ENCODE results near the gene CFHR5.
"Not testable (repeated sequence)": the region's sequence is repeated elsewhere in the genome, so short reads cannot be mapped to it uniquely, and the experiment has no call there.

CFHR5 gene

DNA sequence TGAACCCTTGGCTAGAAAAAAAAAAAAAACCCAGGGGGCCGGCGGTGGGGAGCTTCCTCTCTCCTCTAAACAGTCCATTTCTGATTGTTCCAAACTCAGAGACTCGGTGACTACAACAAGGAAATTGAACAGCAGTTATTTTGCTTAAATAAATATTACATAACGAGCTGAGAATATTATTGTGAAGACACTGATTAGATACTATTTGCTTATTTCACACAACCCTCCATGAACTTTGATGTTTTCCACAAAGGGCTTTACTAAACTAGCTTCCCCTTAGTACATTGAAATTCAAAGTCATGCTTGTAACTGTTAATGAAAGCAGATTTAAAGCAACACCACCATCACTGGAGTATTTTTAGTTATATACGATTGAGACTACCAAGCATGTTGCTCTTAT, at the start of gene CFHR5:
Gene CFHR5 (plus strand): TSS at position 279 of the 400 bp plus-strand sequence. CDS start 109 bp downstream, at position 388.
- no peak for DNase-seq (ENCODE audit: low read depth in 2 of 2)

DNA sequence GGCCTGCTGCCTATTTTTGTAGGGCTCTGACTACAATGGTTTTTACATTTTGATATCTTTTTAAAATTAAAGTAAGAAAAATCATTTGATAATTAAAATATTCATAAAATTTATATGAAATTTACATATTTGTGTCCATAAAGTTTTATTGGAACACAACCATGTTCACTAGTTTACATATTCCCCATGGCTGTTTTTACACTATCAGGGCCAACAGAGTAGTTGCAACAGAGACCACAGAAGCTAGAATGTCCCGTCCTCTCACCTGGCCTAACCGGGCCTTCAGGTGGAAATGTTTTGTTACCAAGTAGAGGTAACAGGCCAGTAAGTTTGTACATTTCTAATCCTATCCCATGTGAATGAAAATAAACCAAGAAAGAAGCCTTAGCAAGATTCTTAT, 44.5 kb upstream of the CFHR5 start:
- not testable (repeated sequence) for DNase-seq (ENCODE audit: low read depth in 2 of 2)

DNA sequence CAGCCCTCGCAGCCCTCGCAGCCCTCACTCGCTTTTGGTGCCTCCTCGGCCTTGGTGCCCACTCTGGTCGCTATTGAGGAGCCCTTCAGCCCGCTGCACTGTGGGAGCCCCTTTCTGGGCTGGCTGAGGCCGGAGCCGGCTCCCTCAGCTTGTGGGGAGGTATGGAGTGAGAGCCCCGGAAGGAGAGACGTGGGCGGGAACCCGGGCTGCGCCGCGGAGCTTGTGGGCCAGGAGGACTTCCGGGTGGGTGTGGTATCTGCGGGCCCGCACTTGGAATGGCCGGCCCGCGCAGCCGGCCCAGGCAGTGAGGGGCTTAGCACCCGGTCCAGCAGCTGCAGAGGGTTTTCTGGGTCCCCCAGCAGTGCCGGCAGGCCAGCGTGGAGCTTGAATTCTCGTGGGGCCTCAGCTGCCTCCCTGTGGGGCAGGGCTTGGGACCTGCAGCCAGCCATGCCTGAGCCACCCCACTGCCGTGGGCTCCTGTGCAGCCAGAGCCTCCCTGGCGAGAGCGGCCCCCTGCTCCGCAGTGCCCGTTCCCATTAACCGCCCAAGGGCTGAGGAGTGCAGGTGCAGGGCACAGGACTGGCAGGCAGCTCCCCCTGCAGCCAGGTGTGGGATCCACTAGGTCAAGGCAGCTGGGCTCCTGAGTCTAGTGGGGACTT, 43.7 kb upstream of the CFHR5 start:
- no peak for DNase-seq (ENCODE audit: low read depth in 2 of 2)

DNA sequence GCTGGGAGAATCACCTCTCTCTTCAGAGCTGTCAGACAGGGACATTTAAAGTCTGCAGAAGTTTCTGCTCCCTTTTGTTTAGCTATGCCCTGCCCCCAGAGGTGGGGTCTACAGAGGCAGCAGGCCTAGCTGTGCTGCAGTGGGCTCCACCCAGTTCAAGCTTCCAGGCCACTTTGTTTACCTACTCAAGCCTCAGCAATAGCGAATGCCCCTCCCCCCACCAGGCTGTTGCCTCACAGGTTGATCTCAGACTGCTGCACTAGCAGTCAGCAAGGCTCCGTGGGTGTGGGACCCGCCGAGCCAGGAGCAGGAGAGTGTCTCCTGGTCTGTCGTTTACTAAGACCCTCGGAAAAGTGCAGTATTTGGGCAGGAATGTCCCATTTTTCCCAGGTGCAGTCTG, 35.9 kb upstream of the CFHR5 start:
- not testable (repeated sequence) for DNase-seq (ENCODE audit: low read depth in 2 of 2)

DNA sequence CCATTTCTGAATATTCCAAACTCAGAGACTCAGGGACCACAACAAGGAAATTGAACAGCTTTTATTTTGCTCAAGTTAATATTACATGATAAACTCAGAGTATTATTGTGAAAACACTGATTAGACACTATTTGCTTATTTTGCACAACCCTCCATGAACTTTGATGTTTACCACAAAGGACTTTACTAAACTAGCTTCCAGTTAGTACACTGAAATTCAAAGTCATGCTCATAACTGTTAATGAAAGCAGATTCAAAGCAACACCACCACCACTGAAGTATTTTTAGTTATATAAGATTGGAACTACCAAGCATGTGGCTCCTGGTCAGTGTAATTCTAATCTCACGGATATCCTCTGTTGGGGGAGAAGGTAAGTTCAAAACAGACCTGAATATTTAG, 33.8 kb upstream of the CFHR5 start, which contains the start of gene CFHR2:
Gene CFHR2 (plus strand): TSS at position 171 of the 400 bp plus-strand sequence. CDS start 143 bp downstream, at position 314.
- DNase-seq (ENCODE audit: low read depth in 2 of 2): not testable (repeated sequence)

GRCh38 chr1:196951711-196952394, 25.5 kb upstream of the CFHR5 start:
- DNase-seq (ENCODE audit: low read depth in 2 of 2): no peak

- no peak for DNase-seq (ENCODE audit: low read depth in 2 of 2)
Measured at GRCh38 chr1:196954778-196955177, 22.6 kb upstream of the CFHR5 start.

GRCh38 chr1:196955926-196956325, 21.4 kb upstream of the CFHR5 start:
- no peak for DNase-seq (ENCODE audit: low read depth in 2 of 2)

DNA sequence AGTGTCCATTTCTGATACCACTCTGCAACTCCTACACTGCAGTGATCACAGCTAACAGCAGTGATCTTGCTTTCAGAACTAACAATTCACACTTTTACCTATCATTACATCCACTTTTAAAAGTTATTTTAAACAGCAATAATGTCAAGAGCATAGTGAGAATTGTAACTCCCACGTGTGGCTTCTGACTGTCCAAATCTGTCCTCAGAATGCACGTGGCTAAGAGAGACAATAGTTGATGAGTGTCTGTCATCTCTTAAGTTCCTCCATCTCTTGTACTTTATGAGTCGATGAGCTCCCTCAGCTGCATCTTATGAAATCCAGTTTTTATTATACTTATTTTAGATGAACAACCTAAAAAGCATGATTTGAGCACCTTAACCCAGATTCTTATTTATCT, 16.5 kb upstream of the CFHR5 start:
- DNase-seq (ENCODE audit: low read depth in 2 of 2): no peak

GRCh38 chr1:196970182-196970581, 7.2 kb upstream of the CFHR5 start:
- no peak for DNase-seq (ENCODE audit: low read depth in 2 of 2)

DNA sequence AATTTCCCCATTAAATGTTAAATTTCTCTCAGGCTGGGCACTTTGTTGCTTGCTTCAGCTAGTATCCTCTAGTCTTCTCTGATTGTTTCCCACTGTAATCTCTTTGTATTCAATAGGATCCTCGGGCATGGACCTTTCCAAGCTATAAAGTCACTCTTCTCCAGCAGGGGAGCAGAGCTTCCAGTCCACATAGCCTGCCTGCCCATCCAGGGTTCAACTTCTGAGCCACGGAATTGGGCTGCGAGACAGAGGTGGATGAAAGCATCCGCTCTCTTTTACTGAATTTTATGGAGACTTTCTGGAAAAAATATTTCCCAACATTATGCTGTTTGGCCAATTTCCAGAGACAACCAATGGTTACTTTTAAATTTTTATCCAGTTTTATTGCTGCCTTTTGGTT, 1.1 kb upstream of the CFHR5 start:
- DNase-seq (ENCODE audit: low read depth in 2 of 2): no peak

DNA sequence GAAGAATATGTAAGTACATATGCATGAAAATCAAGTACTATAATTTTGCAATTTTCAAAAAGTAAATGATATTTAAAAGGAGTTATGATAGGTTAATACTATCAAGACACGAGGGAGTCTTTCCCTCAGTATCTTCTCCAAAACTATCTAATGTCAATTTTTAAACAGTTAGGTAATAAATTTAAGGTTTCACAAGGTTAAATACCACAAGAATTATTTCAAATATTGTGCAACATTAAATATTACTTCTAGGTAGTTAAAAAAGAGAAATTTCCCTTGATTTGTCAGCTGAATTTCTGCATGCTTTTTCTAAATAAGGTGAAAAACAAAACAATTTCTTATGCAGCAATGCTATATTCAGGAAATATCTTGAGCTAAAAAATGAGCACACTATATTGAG, 3.5 kb downstream of the CFHR5 start:
- no peak for DNase-seq (ENCODE audit: low read depth in 2 of 2)

GRCh38 chr1:196982247-196982646, 4.9 kb downstream of the CFHR5 start:
- DNase-seq (ENCODE audit: low read depth in 2 of 2): not testable (repeated sequence)

DNA sequence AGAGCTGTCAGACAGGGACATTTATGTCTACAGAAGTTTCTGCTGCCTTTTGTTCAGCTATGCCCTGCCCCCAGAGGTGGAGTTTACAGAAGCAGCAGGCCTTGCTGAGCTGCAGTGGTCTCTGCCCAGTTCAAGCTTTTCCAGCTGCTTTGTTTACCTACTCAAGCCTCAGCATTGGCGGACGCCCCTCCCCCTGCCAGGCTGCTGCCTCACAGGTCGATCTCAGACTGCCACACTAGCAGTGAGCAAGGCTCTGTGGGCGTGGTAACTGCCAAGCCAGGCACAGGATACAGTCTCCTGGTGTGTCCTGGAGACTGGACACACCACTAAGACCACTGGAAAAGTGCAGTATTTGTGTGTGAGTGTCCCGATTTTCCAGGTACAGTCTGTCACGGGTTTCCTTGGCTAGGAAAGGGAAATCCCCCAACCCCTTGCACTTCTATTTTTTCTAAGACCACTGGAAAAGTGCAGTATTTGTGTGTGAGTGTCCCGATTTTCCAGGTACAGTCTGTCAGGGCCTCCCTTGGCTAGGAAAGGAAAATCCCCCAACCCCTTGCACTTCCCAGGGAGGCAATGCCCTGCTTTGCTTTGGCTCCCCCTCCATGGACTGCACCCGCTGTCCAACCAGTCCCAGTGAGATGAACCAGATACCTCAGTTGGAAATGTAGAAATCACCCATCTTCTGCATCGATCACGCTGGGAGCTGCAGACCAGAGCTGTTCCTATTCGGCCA, 14.7 kb downstream of the CFHR5 start:
- not testable (repeated sequence) for DNase-seq (ENCODE audit: low read depth in 2 of 2)

- DNase-seq (ENCODE audit: low read depth in 2 of 2): no peak
Measured at GRCh38 chr1:196993916-196994315, 16.6 kb downstream of the CFHR5 start.

DNA sequence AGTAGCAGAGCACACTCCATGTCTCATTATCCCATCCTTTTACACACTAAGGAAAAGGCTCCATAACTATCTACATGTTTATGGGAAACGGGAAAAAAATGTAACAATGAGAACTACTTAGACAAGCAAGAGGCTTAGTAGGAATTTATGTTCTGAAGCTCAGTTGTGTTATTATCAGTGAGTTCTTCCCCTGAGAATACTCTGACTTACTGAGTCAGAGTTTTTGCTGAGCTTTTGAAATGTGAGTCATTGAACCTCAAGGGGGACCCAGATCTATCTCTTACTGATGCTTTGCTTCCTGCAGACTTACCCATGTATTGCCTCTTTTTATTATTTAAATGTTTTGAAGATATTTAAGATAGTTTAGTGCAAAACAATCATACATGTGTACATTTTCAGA, 20.1 kb downstream of the CFHR5 start:
- DNase-seq (ENCODE audit: low read depth in 2 of 2): no peak

GRCh38 chr1:197001828-197002227, 24.5 kb downstream of the CFHR5 start:
- no peak for DNase-seq (ENCODE audit: low read depth in 2 of 2)

- DNase-seq (ENCODE audit: low read depth in 2 of 2): no peak
Measured at GRCh38 chr1:197003132-197003531, 25.8 kb downstream of the CFHR5 start.

DNA sequence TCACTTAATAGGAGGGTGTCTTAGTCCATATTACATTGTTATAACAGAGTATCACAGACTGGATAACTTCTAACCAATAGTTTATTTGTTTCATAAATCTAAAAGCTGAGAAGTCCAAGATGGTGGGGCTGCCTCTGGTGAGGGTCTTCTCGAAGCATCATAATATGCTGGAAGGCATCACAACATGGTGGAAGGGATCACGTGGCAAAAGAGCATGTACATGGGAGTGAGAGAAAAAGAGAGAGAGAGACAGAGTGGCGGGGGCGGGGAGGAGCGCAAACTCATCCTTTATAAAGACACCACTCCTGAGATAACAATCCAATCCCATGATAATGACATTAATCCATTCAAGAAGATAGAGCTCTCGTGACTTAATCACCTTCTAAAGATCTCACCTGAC, 31.5 kb downstream of the CFHR5 start:
- no peak for DNase-seq (ENCODE audit: low read depth in 2 of 2)

- DNase-seq (ENCODE audit: low read depth in 2 of 2): no peak
Measured at GRCh38 chr1:197011614-197012013, 34.3 kb downstream of the CFHR5 start.

DNA sequence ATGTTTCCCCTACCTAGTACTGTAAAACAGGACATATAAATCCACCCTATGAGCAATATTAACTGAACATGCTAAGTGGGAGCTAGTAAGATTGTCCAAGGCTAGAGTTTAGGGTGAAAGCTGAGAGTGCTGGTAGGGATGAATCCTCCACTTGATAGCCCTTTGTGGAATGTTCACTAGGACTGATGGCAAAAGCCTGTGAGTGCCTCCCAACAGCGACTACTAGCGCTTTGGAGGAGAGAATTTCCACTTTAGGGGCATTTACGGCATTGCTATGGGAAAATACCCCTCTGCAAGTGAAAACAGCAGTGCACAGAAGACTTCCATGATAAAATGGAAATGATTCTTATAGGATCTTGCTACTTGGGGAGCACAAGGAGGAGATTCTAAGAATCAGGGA, 35.9 kb downstream of the CFHR5 start:
- DNase-seq (ENCODE audit: low read depth in 2 of 2): no peak

DNA sequence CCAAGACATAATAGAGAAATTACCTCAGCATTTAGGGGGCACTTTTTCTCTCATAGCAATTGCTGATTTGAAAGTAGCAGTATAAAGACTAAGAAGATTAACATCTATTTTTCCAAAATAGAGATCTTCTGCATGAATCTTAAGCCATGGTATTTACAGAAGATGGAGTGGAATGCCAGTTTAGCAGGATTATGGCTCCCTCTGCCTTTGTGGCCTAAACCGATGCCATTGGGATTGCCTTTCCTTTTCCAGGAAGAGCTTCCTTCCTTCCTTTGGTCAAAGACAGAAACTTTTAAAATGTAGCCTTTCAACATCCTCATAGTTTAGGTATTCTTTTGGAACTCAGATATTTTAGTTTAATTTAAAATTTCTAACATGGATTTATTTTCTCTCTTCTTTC, 39.4 kb downstream of the CFHR5 start:
- no peak for DNase-seq (ENCODE audit: low read depth in 2 of 2)
